DMS153 treated with DMSO at 0.1 percent for 48 hours (cell line): ENCODE results near the gene HDDC2.

ENCODE experiments used
- DNase-seq: peaks from one replicate; lab custom pipeline; 2025; ENCODE audit not compliant: unreplicated experiment; lab: John Stamatoyannopoulos, UW

The HDDC2 gene

GRCh38 chr6:125245109-125245508 lies 56.7 kb downstream of the HDDC2 start:
- DNase-seq = no peak

- no peak for DNase-seq
Measured at GRCh38 chr6:125237764-125238163, 64.0 kb downstream of the HDDC2 start.

- DNase-seq = no peak
Measured at GRCh38 chr6:125236536-125237327, 65.0 kb downstream of the HDDC2 start.

GRCh38 chr6:125233202-125233601 lies 68.6 kb downstream of the HDDC2 start:
- no peak for DNase-seq

GRCh38 chr6:125232466-125232865 lies 69.3 kb downstream of the HDDC2 start:
- DNase-seq = no peak

GRCh38 chr6:125231574-125232343 lies 70.0 kb downstream of the HDDC2 start:
- DNase-seq = no peak

GRCh38 chr6:125231133-125231532 lies 70.6 kb downstream of the HDDC2 start:
- DNase-seq = no peak

GRCh38 chr6:125230674-125231073 lies 71.1 kb downstream of the HDDC2 start:
- DNase-seq = no peak

GRCh38 chr6:125228981-125229479 lies 72.7 kb downstream of the HDDC2 start:
- DNase-seq = no peak

- no peak for DNase-seq
Measured at GRCh38 chr6:125227244-125227643, 74.5 kb downstream of the HDDC2 start.
